Measurements from ENCODE around the gene VAMP1. TPM values are rescaled to one million over a fixed set of nuclear protein-coding genes. Genes with fewer than 3 reads are reported as not detected.

Gene VAMP1
- polyA plus RNA-seq, 3 donors: 0.84 to 24.6 (median 0.85) TPM

- Histone ChIP-seq H3K27me3 (ENCODE audit: control insufficient read depth in 2 of 2, insufficient read depth in 2 of 2, low read length in 2 of 2) (no peaks in the 10 kb centered on the region), H3K36me3 (replicated peaks in 1 of 2; ENCODE audit: control insufficient read depth in 1 of 2, insufficient read depth in 2 of 2, low read length in 2 of 2) (peaks cover 44 to 67% of the 10 kb centered on the region in 2 donors), H3K9me3 (replicated peaks in 1 of 2; ENCODE audit: control insufficient read depth in 1 of 2, insufficient read depth in 1 of 2, low read length in 2 of 2) (no peaks in the 10 kb centered on the region), H3K4me1 (ENCODE audit: control insufficient read depth in 1 of 2, insufficient read depth in 2 of 2, low read length in 2 of 2) (peaks cover 45 to 47% of the 10 kb centered on the region in 2 donors), H3K4me2 (replicated peaks; ENCODE audit: extremely low read depth, low read length, poor library complexity, severe bottlenecking) (no peak overlapping the region), H2AFZ (ENCODE audit: insufficient read depth, low read depth, low read length, poor library complexity, severe bottlenecking) (no peak overlapping the region), H3K4me3 (replicated peaks in 1 of 3; ENCODE audit: low read depth in 2 of 3, low read length in 3 of 3) (no peak overlapping the region), H4K20me1 (ENCODE audit: insufficient read depth, low read length) (peaks cover 2% of the 10 kb centered on the region), H3K27ac (ENCODE audit: low read depth in 1 of 2, low read length in 2 of 2) (no peak overlapping the region), H3K79me2 (ENCODE audit: insufficient read depth, low read length) (peaks cover 20% of the 10 kb centered on the region), H3K9ac (ENCODE audit: insufficient read depth, low read length, poor library complexity, severe bottlenecking) (no peak overlapping the region)
- WGBS (ENCODE audit: insufficient coverage): 92% methylated on average over 10 of the region's 12 CpGs
- Mint-ChIP-seq H3K4me1 (peaks cover 50% of the 10 kb centered on the region), H3K36me3 (peaks cover 60 to 76% of the 10 kb centered on the region in 2 donors), H3K4me3 (no peak overlapping the region), H3K9me3 (no peaks in the 10 kb centered on the region), H3K27ac (peak overlapping the region in 4 of 7 donors; percentile 13 to 41 (median 39)), H3K27me3 (ENCODE audit: low read depth in 3 of 3) (peaks cover 0 to 2% (median 0%) of the 10 kb centered on the region in 3 donors)
- DNase-seq: no peak
- no peak for TF ChIP-seq CTCF (IDR thresholded peaks at IDR 0.05)
- intact Hi-C loops (cut with micrococcal nuclease): no loop called here
Measured at GRCh38 chr12:6457220-6457945, 13.1 kb downstream of the VAMP1 start.

- H3K27ac Mint-ChIP-seq: peak overlapping the region; percentile 92 to 97 (median 95)
- no peaks in the 10 kb centered on the region for H4K20me1 ChIP-seq (ENCODE audit: insufficient read depth, low read length)
- peak overlapping the region; percentile 63 to 94 (median 66) for H3K4me3 ChIP-seq (replicated peaks in 1 of 3; ENCODE audit: low read depth in 2 of 3, low read length in 3 of 3)
- intact Hi-C loops (cut with micrococcal nuclease): no loop called here
- peaks cover 21 to 24% of the 10 kb centered on the region in 2 donors for H3K4me1 ChIP-seq (ENCODE audit: control insufficient read depth in 1 of 2, insufficient read depth in 2 of 2, low read length in 2 of 2)
- peak overlapping the region; percentile 95 to 98 for H3K4me3 Mint-ChIP-seq
- peak overlapping the region; percentile 97 for H2AFZ ChIP-seq (ENCODE audit: insufficient read depth, low read depth, low read length, poor library complexity, severe bottlenecking)
- peaks cover 31% of the 10 kb centered on the region for H3K4me1 Mint-ChIP-seq
- DNase-seq: no peak
- H3K9me3 ChIP-seq (replicated peaks in 1 of 2; ENCODE audit: control insufficient read depth in 1 of 2, insufficient read depth in 1 of 2, low read length in 2 of 2): no peaks in the 10 kb centered on the region
- H3K4me2 ChIP-seq (replicated peaks; ENCODE audit: extremely low read depth, low read length, poor library complexity, severe bottlenecking): peak overlapping the region; percentile 91
- H3K36me3 ChIP-seq (replicated peaks in 1 of 2; ENCODE audit: control insufficient read depth in 1 of 2, insufficient read depth in 2 of 2, low read length in 2 of 2): peaks cover 28 to 50% of the 10 kb centered on the region in 2 donors
- peak overlapping the region; percentile 88 for H3K9ac ChIP-seq (ENCODE audit: insufficient read depth, low read length, poor library complexity, severe bottlenecking)
- peaks cover 43 to 50% of the 10 kb centered on the region in 2 donors for H3K36me3 Mint-ChIP-seq
- no peaks in the 10 kb centered on the region for H3K27me3 ChIP-seq (ENCODE audit: control insufficient read depth in 2 of 2, insufficient read depth in 2 of 2, low read length in 2 of 2)
- H3K9me3 Mint-ChIP-seq: no peaks in the 10 kb centered on the region
- peaks cover 32% of the 10 kb centered on the region for H3K79me2 ChIP-seq (ENCODE audit: insufficient read depth, low read length)
- TF ChIP-seq CTCF (IDR thresholded peaks at IDR 0.05): no peak
- WGBS (ENCODE audit: insufficient coverage): 56% methylated on average over 17 of the region's 17 CpGs
- H3K27ac ChIP-seq (ENCODE audit: low read depth in 1 of 2, low read length in 2 of 2): peak overlapping the region in 1 of 2 donors; percentile 92
- no peaks in the 10 kb centered on the region for H3K27me3 Mint-ChIP-seq (ENCODE audit: low read depth in 3 of 3)
Measured at GRCh38 chr12:6452944-6453630, 17.4 kb downstream of the VAMP1 start.

All from CD14-positive monocyte (primary cell).